Measurements from ENCODE around the gene FXYD4. TPM values are rescaled to one million over a fixed set of nuclear protein-coding genes. Genes with fewer than 3 reads are reported as not detected.
A peak's percentile ranks its signal among the peaks of the same experiment; 100 is the strongest.

Gene FXYD4
- total RNA-seq, 1 experiment from 2014 or later = not detected

GRCh38 chr10:43409385-43410109 lies 38.1 kb downstream of the FXYD4 start:
- no peak for ATAC-seq
- Mint-ChIP-seq H3K27me3 (ENCODE audit: low read depth) (no peaks in the 10 kb centered on the region), H3K27ac (peak overlapping the region; percentile 99), H3K36me3 (no peaks in the 10 kb centered on the region), H3K4me1 (peaks cover 27% of the 10 kb centered on the region), H3K9me3 (no peaks in the 10 kb centered on the region), H3K4me3 (peak overlapping the region; percentile 92)
- POLR2A ChIA-PET = interaction anchor here (0.7 to 1.7 kb wide), 6 partner anchors 11 to 206 kb away, joined by 3 to 11 read pairs (median 5); partner anchors contain the start of gene ZNF487
- peak; percentile 23 for DNase-seq (ENCODE audit: low spot score)
- CTCF ChIA-PET = interaction anchor here (0.6 to 1.6 kb wide), 6 partner anchors 27 to 207 kb away, joined by 3 to 5 read pairs (median 4); no protein-coding TSS in a partner anchor
- TF ChIP-seq AR (CRISPR knock-in tag; IDR thresholded peaks at IDR 0.05) (0 out of 2 replicates have a peak, but pooled peaks have one; percentile 63), OVOL2 (CRISPR knock-in tag; IDR thresholded peaks at IDR 0.05; ENCODE audit: borderline replicate concordance) (no peak), ATF6 (CRISPR knock-in tag; IDR thresholded peaks at IDR 0.05) (no peak), ZNF138 (CRISPR knock-in tag; conservative IDR thresholded peaks at IDR 0.05) (no peak), KAT7 (CRISPR knock-in tag; IDR thresholded peaks at IDR 0.05; ENCODE audit: borderline replicate concordance) (no peak), GTF2I (CRISPR knock-in tag; conservative IDR thresholded peaks at IDR 0.05) (peak; percentile 88), HMGXB4 (CRISPR knock-in tag; IDR thresholded peaks at IDR 0.05) (no peak), JUN (CRISPR knock-in tag; IDR thresholded peaks at IDR 0.05) (no peak), ZNF532 (CRISPR knock-in tag; IDR thresholded peaks at IDR 0.05; ENCODE audit: borderline replicate concordance) (no peak), E2F5 (CRISPR knock-in tag; IDR thresholded peaks at IDR 0.05) (no peak), FOXP4 (CRISPR knock-in tag; IDR thresholded peaks at IDR 0.05) (no peak; the same call in 1 of the 2 replicates), TP53 (CRISPR knock-in tag; IDR thresholded peaks at IDR 0.05) (no peak), ZNF263 (CRISPR knock-in tag; IDR thresholded peaks at IDR 0.05; ENCODE audit: low read depth) (no peak), ELF4 (CRISPR knock-in tag; IDR thresholded peaks at IDR 0.05; ENCODE audit: low read depth) (no peak), ATF1 (CRISPR knock-in tag; IDR thresholded peaks at IDR 0.05) (no peak)

All from WTC11 (cell line).